GM15510 (cell line): Measurements from ENCODE around the gene CLN3.

ENCODE experiments used
- POLR2A ChIP-seq: IDR thresholded peaks from 3 replicates; pipeline ENCODE4 v1.6.1; 2011; ENCODE audit warnings: borderline replicate concordance; ENCODE audit not compliant: insufficient read length; ENCODE audit errors: extremely low read depth

CLN3 gene

GRCh38 chr16:28482026-28482425 is 9.8 kb downstream of the CLN3 start:
- TF ChIP-seq POLR2A: no peak

- no peak for TF ChIP-seq POLR2A
These were observed 13.2 kb downstream of the CLN3 start for GRCh38 chr16:28478506-28479180.

- no peak for TF ChIP-seq POLR2A
These were observed 14.5 kb downstream of the CLN3 start for GRCh38 chr16:28477311-28477920.

GRCh38 chr16:28475221-28475620 is 16.7 kb downstream of the CLN3 start:
- TF ChIP-seq POLR2A: no peak

- TF ChIP-seq POLR2A: no peak
These were observed 18.1 kb downstream of the CLN3 start for GRCh38 chr16:28473714-28474265.
